Endothelial cell of umbilical vein (primary cell): ENCODE measurements around the gene PAM16. TPM values are rescaled to one million over a fixed set of nuclear protein-coding genes. Genes with fewer than 3 reads are reported as not detected.

Experiments
- BruUV-seq: library from RNA; stranded (reverse); fragments of 400-500 nt; replicated peaks from 2 replicates; lab custom pipeline; 2021; lab: Mats Ljungman, UMichigan
- CTCF ChIA-PET: fragments of 300-600, 350-600 bp; sonication (Branson Sonifier 250); formaldehyde crosslinking; loops from one replicate; lab custom pipeline; 2021; ENCODE audit warnings: antibody characterized with exemption, inconsistent platforms; lab: Charles Lee
- POLR2A ChIA-PET: fragments of 300-600, 350-600 bp; sonication (Branson Sonifier 250); formaldehyde crosslinking; loops from one replicate; lab custom pipeline; 2021; ENCODE audit warnings: antibody characterized with exemption, inconsistent platforms; lab: Charles Lee
- DNase-seq: peaks from one replicate; pipeline ENCODE4 v3.0.0-alpha.2; 2011; ENCODE audit warnings: low read depth, low spot score
- FAIRE-seq: peaks from 2 replicates; lab custom pipeline; 2011; peaks lifted over from hg19 to GRCh38; lab: Jason Lieb, UNC
- H2AFZ ChIP-seq: 2 replicates; pipeline ENCODE4 v1.6.0; 2012; ENCODE audit warnings: low read depth, low read length, control low read depth, inconsistent platforms
- H3K27ac ChIP-seq: 2 replicates; pipeline ENCODE4 v1.5.1; 2011; ENCODE audit warnings: low read depth, mild to moderate bottlenecking, control low read depth, low read length, moderate library complexity; ENCODE audit not compliant: insufficient read depth
- H3K27me3 ChIP-seq, 2 experiments: 2 replicates each; pipeline versions ENCODE4 v1.6.0 to v1.6.1; 2011; ENCODE audit warnings: low read length in 2 of 2, mixed read lengths in 1 of 2; ENCODE audit not compliant: control insufficient read depth in 2 of 2, insufficient read depth in 2 of 2
- H3K36me3 ChIP-seq, 2 experiments: 2 replicates in 1 of 2; 3 replicates in 1 of 2; pipeline ENCODE4 v1.5.1; 2011; ENCODE audit warnings: low read length in 2 of 2, mild to moderate bottlenecking in 1 of 2, moderate library complexity in 1 of 2; ENCODE audit not compliant: control insufficient read depth in 2 of 2, insufficient read depth in 2 of 2; ENCODE audit errors: extremely low read depth in 1 of 2
- H3K4me1 ChIP-seq: 3 replicates; pipeline ENCODE4 v1.5.1; 2011; ENCODE audit warnings: mild to moderate bottlenecking, low read length; ENCODE audit not compliant: control insufficient read depth, insufficient read depth; ENCODE audit errors: extremely low read depth
- H3K4me2 ChIP-seq: 2 replicates; pipeline ENCODE4 v1.6.1; 2011; ENCODE audit warnings: low read length, control low read depth, mixed read lengths; ENCODE audit not compliant: insufficient read depth
- H3K4me3 ChIP-seq, 3 experiments: fragments of 200-600 bp in 1 of 3; sonication (generic), shearing (Covaris generic) in 1 of 3; replicated peaks in 1 of 3; 2 replicates each; pipeline ENCODE4 v1.5.1; 2011 to 2016; ENCODE audit warnings: control low read depth in 3 of 3, low read length in 3 of 3, mild to moderate bottlenecking in 2 of 3, inconsistent platforms in 1 of 3, low read depth in 1 of 3, moderate library complexity in 1 of 3; ENCODE audit not compliant: insufficient read depth in 1 of 3
- H3K79me2 ChIP-seq: 2 replicates; pipeline ENCODE4 v1.6.0; 2012; ENCODE audit warnings: low read length, inconsistent platforms; ENCODE audit not compliant: control insufficient read depth, insufficient read depth
- H3K9ac ChIP-seq: replicated peaks from 2 replicates; pipeline ENCODE3; 2011; ENCODE audit warnings: low read length, control low read depth; ENCODE audit not compliant: insufficient read depth; ENCODE audit errors: extremely low read depth
- H3K9me1 ChIP-seq: replicated peaks from 3 replicates; pipeline ENCODE4 v1.6.0; 2011; ENCODE audit warnings: mild to moderate bottlenecking, low read length; ENCODE audit not compliant: control insufficient read depth, insufficient read depth; ENCODE audit errors: extremely low read depth
- H3K9me3 ChIP-seq: replicated peaks from 2 replicates; pipeline ENCODE4 v1.5.1; 2012; ENCODE audit warnings: low read length, inconsistent platforms; ENCODE audit not compliant: control insufficient read depth, insufficient read depth
- H4K20me1 ChIP-seq: replicated peaks from 2 replicates; pipeline ENCODE3; 2011; ENCODE audit warnings: mild to moderate bottlenecking, low read length; ENCODE audit not compliant: control insufficient read depth, insufficient read depth; ENCODE audit errors: extremely low read depth
- CTCF ChIP-seq, 2 donors: IDR thresholded peaks; 1 replicate in 1 of 2; 2 replicates in 1 of 2; pipeline ENCODE4 v1.5.1; 2011; ENCODE audit warnings: low read length in 2 of 2, mild to moderate bottlenecking in 2 of 2, moderate library complexity in 2 of 2, control low read depth in 1 of 2, inconsistent platforms in 1 of 2, low read depth in 1 of 2; ENCODE audit not compliant: insufficient read depth in 1 of 2; ENCODE audit errors: extremely low read depth in 1 of 2
- EZH2 ChIP-seq: IDR thresholded peaks from 2 replicates; pipeline ENCODE4 v1.6.1; 2012; ENCODE audit warnings: borderline replicate concordance, low read depth, mild to moderate bottlenecking, moderate library complexity, low read length, inconsistent platforms; ENCODE audit not compliant: severe bottlenecking
- FOS ChIP-seq: IDR thresholded peaks from 2 replicates; pipeline ENCODE4 v1.6.1; 2011; ENCODE audit warnings: mild to moderate bottlenecking, low read length, moderate library complexity, borderline replicate concordance; ENCODE audit not compliant: insufficient read depth
- GATA2 ChIP-seq: IDR thresholded peaks from 2 replicates; pipeline ENCODE4 v1.7.0; 2011; ENCODE audit warnings: low read depth, mild to moderate bottlenecking, moderate library complexity, mixed read lengths, low read length; ENCODE audit not compliant: insufficient read length, insufficient read depth
- JUN ChIP-seq: IDR thresholded peaks from 2 replicates; pipeline ENCODE4 v1.6.1; 2011; ENCODE audit warnings: borderline replicate concordance, low read depth; ENCODE audit not compliant: insufficient read length, insufficient read depth
- MAX ChIP-seq: IDR thresholded peaks from 2 replicates; pipeline ENCODE4 v1.6.1; 2011; ENCODE audit not compliant: insufficient read depth, insufficient read length
- MYC ChIP-seq: IDR thresholded peaks from one replicate; pipeline ENCODE4 v1.6.1; 2011; ENCODE audit warnings: mild to moderate bottlenecking, low read depth, low read length
- POLR2A ChIP-seq: IDR thresholded peaks from 2 replicates; pipeline ENCODE4 v1.6.1; 2012; ENCODE audit warnings: low read depth, mild to moderate bottlenecking, control low read depth, low read length
- POLR2AphosphoS5 ChIP-seq: IDR thresholded peaks from 2 replicates; pipeline ENCODE4 v1.6.1; 2012; ENCODE audit warnings: low read depth, mild to moderate bottlenecking, control low read depth, low read length, moderate library complexity; ENCODE audit not compliant: insufficient read depth
- dilution Hi-C: fragments of 300-500 bp; cut with MboI; formaldehyde crosslinking; loops from one replicate; pipeline ENCODE4 v1.15.0; 2019; ENCODE audit warnings: low sequenced_read_pairs; ENCODE audit not compliant: extremely low pct_ligation_motif_present
- intact Hi-C: fragments of 100-400 bp; cut with micrococcal nuclease; formaldehyde crosslinking; loops from one replicate; pipeline ENCODE4 v1.10.0; 2022
- polyA plus RNA-seq, 4 experiments: library from polyadenylated mRNA; depleted of rRNA in 3 of 4; stranded (reverse) in 3 of 4; unstranded in 1 of 4; fragments of >200 nt; gene quantifications; 2 replicates each; pipeline versions ENCODE4 v1.2.1 to v1.2.3, GENCODE V29; 2011 to 2012; ENCODE audit warnings: missing spikeins in 1 of 4
- total RNA-seq: library from RNA; stranded (reverse); gene quantifications from 2 replicates; pipeline ENCODE4 v1.2.3, GENCODE V29; 2021

The PAM16 gene
- total and polyA plus RNA-seq, 2 donors (not counting 3 experiments of a cell fraction or from before 2014, with no cell fraction given): 40.0 to 67.2 TPM

GRCh38 chr16:4318967-4319366, 32.2 kb downstream of the PAM16 start:
- H3K4me2 ChIP-seq: no peak overlapping the region
- no peak overlapping the region for H3K9ac ChIP-seq
- dilution Hi-C loops (no loop called here), intact Hi-C loops (no loop called here)
- peaks cover 25% of the 10 kb centered on the region for H3K4me1 ChIP-seq
- H3K79me2 ChIP-seq: peaks cover 57% of the 10 kb centered on the region
- H4K20me1 ChIP-seq: no peaks in the 10 kb centered on the region
- no peaks in the 10 kb centered on the region for H3K9me1 ChIP-seq
- CTCF ChIA-PET: interaction anchor here (0.6 to 6.0 kb wide), 3 partner anchors 9 to 46 kb away, joined by 3 to 73 read pairs (median 5); partner anchors contain the start of gene TFAP4
- H3K27ac ChIP-seq: no peak overlapping the region
- no peak overlapping the region for H2AFZ ChIP-seq
- H3K36me3 ChIP-seq: no peaks in the 10 kb centered on the region
- TF ChIP-seq POLR2AphosphoS5: no peak
- no peak for TF ChIP-seq EZH2
- no peak for TF ChIP-seq GATA2
- TF ChIP-seq MYC: no peak
- no peak for TF ChIP-seq POLR2A
- TF ChIP-seq FOS: no peak
- no peak for TF ChIP-seq JUN
- no peak for TF ChIP-seq MAX
- TF ChIP-seq CTCF (IDR thresholded peaks at IDR 0.05; ENCODE audit: extremely low read depth in 1 of 2, insufficient read depth in 1 of 2, low read depth in 1 of 2, low read length in 2 of 2): no peak
- H3K9me3 ChIP-seq: no peaks in the 10 kb centered on the region
- no peaks in the 10 kb centered on the region for H3K27me3 ChIP-seq
- H3K4me3 ChIP-seq: no peak overlapping the region
- BruUV-seq: no TSS peak
- FAIRE-seq (no peak), DNase-seq (no peak)
- POLR2A ChIA-PET: no interaction called here
